OCI-LY7 (cell line): Measurements from ENCODE around the gene NRROS. TPM values are rescaled to one million over a fixed set of nuclear protein-coding genes. Genes with fewer than 3 reads are reported as not detected.

Source experiments
- BruUV-seq: library from RNA; stranded (reverse); fragments of 400-500 nt; replicated peaks from 2 replicates; lab custom pipeline; 2021; lab: Mats Ljungman, UMichigan
- CTCF ChIA-PET: fragments of 300-600 bp; sonication (Branson Sonifier 250); formaldehyde crosslinking; loops from one replicate; lab custom pipeline; 2022; ENCODE audit warnings: antibody characterized with exemption; ENCODE audit not compliant: unreplicated experiment; lab: Charles Lee
- POLR2A ChIA-PET: fragments of 300-600 bp; sonication (Branson Sonifier 250); formaldehyde crosslinking; loops from one replicate; lab custom pipeline; 2022; ENCODE audit warnings: antibody characterized with exemption; lab: Charles Lee
- DNase-seq: peaks from one replicate; pipeline ENCODE4 v3.0.0-alpha.2; 2015; ENCODE audit warnings: low spot score
- H2AFZ ChIP-seq: fragments of 200-600 bp; sonication (generic), shearing (Covaris generic); 2 replicates; pipeline ENCODE4 v1.6.1; 2014; ENCODE audit warnings: mild to moderate bottlenecking, antibody characterized with exemption, low read length, moderate library complexity
- H3K27ac ChIP-seq: fragments of 200-600 bp; sonication (generic); 2 replicates; pipeline ENCODE4 v1.5.1; 2014; ENCODE audit warnings: mixed run types, low read depth, mild to moderate bottlenecking, moderate library complexity, low read length, inconsistent platforms; ENCODE audit not compliant: poor library complexity, severe bottlenecking
- H3K36me3 ChIP-seq: fragments of 200-600 bp; sonication (generic); 2 replicates; pipeline ENCODE4 v1.6.1; 2014; ENCODE audit warnings: mild to moderate bottlenecking, antibody characterized with exemption, low read length, moderate library complexity, mixed read lengths; ENCODE audit not compliant: insufficient read depth
- H3K4me1 ChIP-seq: fragments of 200-600 bp; sonication (generic); 2 replicates; pipeline ENCODE4 v1.5.1; 2014; ENCODE audit warnings: mild to moderate bottlenecking, low read length; ENCODE audit not compliant: insufficient read depth, poor library complexity, severe bottlenecking
- H3K4me2 ChIP-seq: fragments of 200-600 bp; sonication (generic); 2 replicates; pipeline ENCODE4 v1.6.1; 2014; ENCODE audit warnings: mild to moderate bottlenecking, low read length
- H3K4me3 ChIP-seq: fragments of 200-600 bp; sonication (generic); 2 replicates; pipeline ENCODE4 v1.5.1; 2014; ENCODE audit warnings: mild to moderate bottlenecking, low read depth, low read length; ENCODE audit not compliant: poor library complexity, severe bottlenecking
- H3K79me2 ChIP-seq: fragments of 200-600 bp; sonication (generic); 2 replicates; pipeline ENCODE4 v1.6.1; 2016; ENCODE audit warnings: low read depth, mild to moderate bottlenecking, low read length, moderate library complexity, mixed read lengths; ENCODE audit not compliant: insufficient read depth
- H3K9me2 ChIP-seq: fragments of 200-600 bp; sonication (generic); 2 replicates; pipeline ENCODE4 v1.6.1; 2016; ENCODE audit warnings: mild to moderate bottlenecking, low read length, mixed read lengths; ENCODE audit not compliant: insufficient read depth
- H3K9me3 ChIP-seq: fragments of 200-600 bp; sonication (generic); 2 replicates; pipeline ENCODE4 v1.6.1; 2014; ENCODE audit warnings: mild to moderate bottlenecking, mixed run types, low read length, mixed read lengths
- H4K20me1 ChIP-seq: fragments of 200-600 bp; sonication (generic); 2 replicates; pipeline ENCODE4 v1.6.1; 2014; ENCODE audit warnings: mild to moderate bottlenecking, antibody characterized with exemption, low read length, moderate library complexity, mixed read lengths; ENCODE audit not compliant: insufficient read depth
- CTCF ChIP-seq: fragments of 200-600 bp; sonication (generic); conservative IDR thresholded peaks from 2 replicates; pipeline ENCODE4 v1.5.1; 2014; ENCODE audit warnings: mild to moderate bottlenecking, antibody characterized with exemption, low read length, moderate library complexity, mixed read lengths
- EZH2phosphoT487 ChIP-seq: fragments of 200-600 bp; sonication (generic); IDR thresholded peaks from 2 replicates; pipeline ENCODE4 v1.6.1; 2018; ENCODE audit warnings: low read depth, borderline replicate concordance, mild to moderate bottlenecking, mixed run types, antibody characterized with exemption, low read length, moderate library complexity, mixed read lengths
- intact Hi-C: fragments of 100-400 bp; cut with micrococcal nuclease; formaldehyde crosslinking; loops from one replicate; pipeline ENCODE4 v1.10.0; 2022; ENCODE audit not compliant: unreplicated experiment
- total RNA-seq, 2 experiments: library from RNA; depleted of rRNA in 1 of 2; stranded (reverse); fragments of >200 nt in 1 of 2; shearing (Covaris generic) in 1 of 2; gene quantifications; 2 replicates each; pipeline ENCODE4 v1.2.3, GENCODE V29; 2014 to 2022

Gene NRROS
- total RNA-seq, 2 experiments from 2014 or later: 1.1 to 3.8 TPM

- TSS peak; percentile 89 for BruUV-seq
Observed at GRCh38 chr3:196632046-196632751, 7.3 kb upstream of the NRROS start.

GRCh38 chr3:196633555-196634151 is 5.8 kb upstream of the NRROS start:
- no peak overlapping the region for H2AFZ ChIP-seq
- no peaks in the 10 kb centered on the region for H3K9me3 ChIP-seq
- H3K79me2 ChIP-seq: no peaks in the 10 kb centered on the region
- H3K9me2 ChIP-seq: no peaks in the 10 kb centered on the region
- peaks cover 34% of the 10 kb centered on the region for H3K4me1 ChIP-seq
- H3K4me3 ChIP-seq: no peak overlapping the region
- intact Hi-C loops: loop anchor here (2.0 to 10.0 kb wide), 2 partner anchors 51 to 661 kb away; partner anchors contain the start of gene DLG1
- DNase-seq: no peak
- ChIA-PET CTCF (no interaction called here), POLR2A (no interaction called here)
- H3K27ac ChIP-seq: no peak overlapping the region
- H3K4me2 ChIP-seq: peak overlapping the region; percentile 76
- no TSS peak for BruUV-seq
- no peak for TF ChIP-seq CTCF
- no peak for TF ChIP-seq EZH2phosphoT487
- H3K36me3 ChIP-seq: no peaks in the 10 kb centered on the region
- H4K20me1 ChIP-seq: no peaks in the 10 kb centered on the region

More at GRCh38 chr3:196632046-196632751, 7.3 kb upstream of the NRROS start:
- Histone ChIP-seq H4K20me1 (no peaks in the 10 kb centered on the region), H3K36me3 (no peaks in the 10 kb centered on the region), H3K9me2 (no peaks in the 10 kb centered on the region), H3K79me2 (no peaks in the 10 kb centered on the region), H3K4me3 (peak overlapping the region; percentile 68), H3K4me1 (peaks cover 34% of the 10 kb centered on the region), H3K27ac (peak overlapping the region; percentile 70), H3K4me2 (peak overlapping the region; percentile 76), H2AFZ (peak overlapping the region; percentile 62; the same call in 1 of the 2 replicates), H3K9me3 (no peaks in the 10 kb centered on the region)
- POLR2A ChIA-PET: interaction anchor here (0.7 to 1.4 kb wide), 7 partner anchors 9 to 80 kb away, joined by 3 to 9 read pairs (median 3); partner anchors contain the start of genes CEP19 and PIGX
- TF ChIP-seq EZH2phosphoT487: no peak
- TF ChIP-seq CTCF: peak; percentile 35; the same call in 1 of the 2 replicates
- CTCF ChIA-PET: interaction anchor here (0.9 kb wide), 1 partner anchor 23 kb away, joined by 4 read pairs; no protein-coding TSS in a partner anchor
- peak; percentile 90 for DNase-seq
- intact Hi-C loops: loop anchor here (1.0 to 10.0 kb wide), 4 partner anchors 11 to 663 kb away; partner anchors contain the start of gene DLG1
